ENCODE results near the gene EGR4.

Gene EGR4

DNA sequence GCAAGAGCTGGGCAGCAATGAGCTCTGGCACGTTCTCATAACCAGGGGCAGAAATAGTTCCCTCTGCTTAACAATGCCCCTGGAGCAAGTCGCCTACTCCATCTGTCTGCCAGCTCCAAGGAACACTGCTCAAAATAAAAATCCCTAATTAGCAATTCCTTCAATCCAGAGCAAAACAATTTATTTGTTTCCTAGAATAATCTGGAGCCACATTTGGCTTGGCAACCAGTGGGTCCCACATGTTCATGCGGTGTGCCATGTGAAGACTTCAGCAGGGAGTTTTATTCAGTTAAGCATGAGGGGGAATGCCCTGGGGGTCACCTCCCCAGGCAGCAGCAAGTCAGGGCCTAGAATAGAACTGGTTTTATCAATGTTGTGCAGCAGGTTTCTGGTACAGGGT lies 7.6 kb upstream of the EGR4 start:
- ATAC-seq = no peak

DNA sequence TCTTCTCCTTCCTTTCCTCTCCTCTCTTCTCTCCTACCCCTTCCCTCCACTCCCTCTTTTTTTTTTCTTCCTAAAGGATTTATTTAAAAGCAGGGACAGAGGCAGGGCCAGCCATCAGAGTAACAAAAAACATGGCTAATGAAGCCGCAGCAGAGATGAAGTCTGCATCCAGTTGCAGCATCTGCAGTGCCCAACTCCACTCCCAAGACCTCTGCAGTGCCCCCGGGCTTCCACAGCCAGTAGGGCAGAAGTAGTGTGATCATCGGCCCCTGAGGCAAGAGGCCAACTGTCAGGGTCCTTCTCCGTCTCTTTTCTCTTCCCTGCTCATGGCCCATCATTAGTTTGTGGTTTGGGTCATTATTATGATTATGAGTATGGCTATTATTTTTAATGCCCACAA lies 4.2 kb upstream of the EGR4 start:
- TF ChIP-seq RARB (CRISPR knock-in tag; IDR thresholded peaks at IDR 0.05) = no peak
- TF ChIP-seq, protein P1, sequence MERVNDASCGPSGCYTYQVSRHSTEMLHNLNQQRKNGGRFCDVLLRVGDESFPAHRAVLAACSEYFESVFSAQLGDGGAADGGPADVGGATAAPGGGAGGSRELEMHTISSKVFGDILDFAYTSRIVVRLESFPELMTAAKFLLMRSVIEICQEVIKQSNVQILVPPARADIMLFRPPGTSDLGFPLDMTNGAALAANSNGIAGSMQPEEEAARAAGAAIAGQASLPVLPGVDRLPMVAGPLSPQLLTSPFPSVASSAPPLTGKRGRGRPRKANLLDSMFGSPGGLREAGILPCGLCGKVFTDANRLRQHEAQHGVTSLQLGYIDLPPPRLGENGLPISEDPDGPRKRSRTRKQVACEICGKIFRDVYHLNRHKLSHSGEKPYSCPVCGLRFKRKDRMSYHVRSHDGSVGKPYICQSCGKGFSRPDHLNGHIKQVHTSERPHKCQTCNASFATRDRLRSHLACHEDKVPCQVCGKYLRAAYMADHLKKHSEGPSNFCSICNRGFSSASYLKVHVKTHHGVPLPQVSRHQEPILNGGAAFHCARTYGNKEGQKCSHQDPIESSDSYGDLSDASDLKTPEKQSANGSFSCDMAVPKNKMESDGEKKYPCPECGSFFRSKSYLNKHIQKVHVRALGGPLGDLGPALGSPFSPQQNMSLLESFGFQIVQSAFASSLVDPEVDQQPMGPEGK (CRISPR knock-in tag; IDR thresholded peaks at IDR 0.05; ENCODE audit: borderline replicate concordance) = no peak
- no peak for TF ChIP-seq OSR1 (CRISPR knock-in tag; IDR thresholded peaks at IDR 0.05)
- no peak for TF ChIP-seq BACH2 (CRISPR knock-in tag; IDR thresholded peaks at IDR 0.05; ENCODE audit: borderline replicate concordance)
- TF ChIP-seq, protein P2, sequence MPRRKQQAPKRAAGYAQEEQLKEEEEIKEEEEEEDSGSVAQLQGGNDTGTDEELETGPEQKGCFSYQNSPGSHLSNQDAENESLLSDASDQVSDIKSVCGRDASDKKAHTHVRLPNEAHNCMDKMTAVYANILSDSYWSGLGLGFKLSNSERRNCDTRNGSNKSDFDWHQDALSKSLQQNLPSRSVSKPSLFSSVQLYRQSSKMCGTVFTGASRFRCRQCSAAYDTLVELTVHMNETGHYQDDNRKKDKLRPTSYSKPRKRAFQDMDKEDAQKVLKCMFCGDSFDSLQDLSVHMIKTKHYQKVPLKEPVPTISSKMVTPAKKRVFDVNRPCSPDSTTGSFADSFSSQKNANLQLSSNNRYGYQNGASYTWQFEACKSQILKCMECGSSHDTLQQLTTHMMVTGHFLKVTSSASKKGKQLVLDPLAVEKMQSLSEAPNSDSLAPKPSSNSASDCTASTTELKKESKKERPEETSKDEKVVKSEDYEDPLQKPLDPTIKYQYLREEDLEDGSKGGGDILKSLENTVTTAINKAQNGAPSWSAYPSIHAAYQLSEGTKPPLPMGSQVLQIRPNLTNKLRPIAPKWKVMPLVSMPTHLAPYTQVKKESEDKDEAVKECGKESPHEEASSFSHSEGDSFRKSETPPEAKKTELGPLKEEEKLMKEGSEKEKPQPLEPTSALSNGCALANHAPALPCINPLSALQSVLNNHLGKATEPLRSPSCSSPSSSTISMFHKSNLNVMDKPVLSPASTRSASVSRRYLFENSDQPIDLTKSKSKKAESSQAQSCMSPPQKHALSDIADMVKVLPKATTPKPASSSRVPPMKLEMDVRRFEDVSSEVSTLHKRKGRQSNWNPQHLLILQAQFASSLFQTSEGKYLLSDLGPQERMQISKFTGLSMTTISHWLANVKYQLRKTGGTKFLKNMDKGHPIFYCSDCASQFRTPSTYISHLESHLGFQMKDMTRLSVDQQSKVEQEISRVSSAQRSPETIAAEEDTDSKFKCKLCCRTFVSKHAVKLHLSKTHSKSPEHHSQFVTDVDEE (CRISPR knock-in tag; IDR thresholded peaks at IDR 0.05) = no peak
- TF ChIP-seq, protein P3, sequence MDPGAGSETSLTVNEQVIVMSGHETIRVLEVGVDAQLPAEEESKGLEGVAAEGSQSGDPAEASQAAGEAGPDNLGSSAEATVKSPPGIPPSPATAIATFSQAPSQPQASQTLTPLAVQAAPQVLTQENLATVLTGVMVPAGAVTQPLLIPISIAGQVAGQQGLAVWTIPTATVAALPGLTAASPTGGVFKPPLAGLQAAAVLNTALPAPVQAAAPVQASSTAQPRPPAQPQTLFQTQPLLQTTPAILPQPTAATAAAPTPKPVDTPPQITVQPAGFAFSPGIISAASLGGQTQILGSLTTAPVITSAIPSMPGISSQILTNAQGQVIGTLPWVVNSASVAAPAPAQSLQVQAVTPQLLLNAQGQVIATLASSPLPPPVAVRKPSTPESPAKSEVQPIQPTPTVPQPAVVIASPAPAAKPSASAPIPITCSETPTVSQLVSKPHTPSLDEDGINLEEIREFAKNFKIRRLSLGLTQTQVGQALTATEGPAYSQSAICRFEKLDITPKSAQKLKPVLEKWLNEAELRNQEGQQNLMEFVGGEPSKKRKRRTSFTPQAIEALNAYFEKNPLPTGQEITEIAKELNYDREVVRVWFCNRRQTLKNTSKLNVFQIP (CRISPR knock-in tag; IDR thresholded peaks at IDR 0.05; ENCODE audit: borderline replicate concordance, low read depth) = no peak
- TF ChIP-seq ISL1 (CRISPR knock-in tag; IDR thresholded peaks at IDR 0.05) = no peak
- no peak for TF ChIP-seq ZNF565 (CRISPR knock-in tag; conservative IDR thresholded peaks at IDR 0.05; ENCODE audit: low read depth)
- no peak for TF ChIP-seq GLIS3 (CRISPR knock-in tag; IDR thresholded peaks at IDR 0.05)
- TF ChIP-seq ZC3H10 (CRISPR knock-in tag; IDR thresholded peaks at IDR 0.05) = no peak
- TF ChIP-seq, protein P4, sequence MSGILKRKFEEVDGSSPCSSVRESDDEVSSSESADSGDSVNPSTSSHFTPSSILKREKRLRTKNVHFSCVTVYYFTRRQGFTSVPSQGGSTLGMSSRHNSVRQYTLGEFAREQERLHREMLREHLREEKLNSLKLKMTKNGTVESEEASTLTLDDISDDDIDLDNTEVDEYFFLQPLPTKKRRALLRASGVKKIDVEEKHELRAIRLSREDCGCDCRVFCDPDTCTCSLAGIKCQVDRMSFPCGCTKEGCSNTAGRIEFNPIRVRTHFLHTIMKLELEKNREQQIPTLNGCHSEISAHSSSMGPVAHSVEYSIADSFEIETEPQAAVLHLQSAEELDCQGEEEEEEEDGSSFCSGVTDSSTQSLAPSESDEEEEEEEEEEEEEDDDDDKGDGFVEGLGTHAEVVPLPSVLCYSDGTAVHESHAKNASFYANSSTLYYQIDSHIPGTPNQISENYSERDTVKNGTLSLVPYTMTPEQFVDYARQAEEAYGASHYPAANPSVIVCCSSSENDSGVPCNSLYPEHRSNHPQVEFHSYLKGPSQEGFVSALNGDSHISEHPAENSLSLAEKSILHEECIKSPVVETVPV (CRISPR knock-in tag; IDR thresholded peaks at IDR 0.05) = no peak
- no peak for TF ChIP-seq TOX (CRISPR knock-in tag; IDR thresholded peaks at IDR 0.05; ENCODE audit: borderline replicate concordance)
- no peak for TF ChIP-seq ZNF70 (CRISPR knock-in tag; IDR thresholded peaks at IDR 0.05)
- TF ChIP-seq TCF4 (CRISPR knock-in tag; IDR thresholded peaks at IDR 0.05; ENCODE audit: borderline replicate concordance) = no peak
- TF ChIP-seq CSDC2 (CRISPR knock-in tag; IDR thresholded peaks at IDR 0.05) = no peak
- TF ChIP-seq, protein P5, sequence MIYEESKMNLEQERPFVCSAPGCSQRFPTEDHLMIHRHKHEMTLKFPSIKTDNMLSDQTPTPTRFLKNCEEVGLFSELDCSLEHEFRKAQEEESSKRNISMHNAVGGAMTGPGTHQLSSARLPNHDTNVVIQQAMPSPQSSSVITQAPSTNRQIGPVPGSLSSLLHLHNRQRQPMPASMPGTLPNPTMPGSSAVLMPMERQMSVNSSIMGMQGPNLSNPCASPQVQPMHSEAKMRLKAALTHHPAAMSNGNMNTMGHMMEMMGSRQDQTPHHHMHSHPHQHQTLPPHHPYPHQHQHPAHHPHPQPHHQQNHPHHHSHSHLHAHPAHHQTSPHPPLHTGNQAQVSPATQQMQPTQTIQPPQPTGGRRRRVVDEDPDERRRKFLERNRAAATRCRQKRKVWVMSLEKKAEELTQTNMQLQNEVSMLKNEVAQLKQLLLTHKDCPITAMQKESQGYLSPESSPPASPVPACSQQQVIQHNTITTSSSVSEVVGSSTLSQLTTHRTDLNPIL (CRISPR knock-in tag; IDR thresholded peaks at IDR 0.05; ENCODE audit: low read depth) = no peak
- no peak for TF ChIP-seq ZFP3 (CRISPR knock-in tag; IDR thresholded peaks at IDR 0.05)
- TF ChIP-seq ZFP30 (CRISPR knock-in tag; IDR thresholded peaks at IDR 0.05) = no peak
- TF ChIP-seq ESRRG (CRISPR knock-in tag; IDR thresholded peaks at IDR 0.05) = no peak
- TF ChIP-seq ARNTL (CRISPR knock-in tag; IDR thresholded peaks at IDR 0.05; ENCODE audit: borderline replicate concordance, low read depth) = no peak
- no peak for ATAC-seq

More for the DNA sequence above, 7.6 kb upstream of the EGR4 start:
- TF ChIP-seq, protein P2 (CRISPR knock-in tag; IDR thresholded peaks at IDR 0.05) = no peak
- TF ChIP-seq BACH2 (CRISPR knock-in tag; IDR thresholded peaks at IDR 0.05; ENCODE audit: borderline replicate concordance) = no peak
- TF ChIP-seq ARNTL (CRISPR knock-in tag; IDR thresholded peaks at IDR 0.05; ENCODE audit: borderline replicate concordance, low read depth) = no peak
- TF ChIP-seq, protein P4 (CRISPR knock-in tag; IDR thresholded peaks at IDR 0.05) = no peak
